K562 (cell line): Measurements from ENCODE around the gene GPR22. TPM values are rescaled to one million over a fixed set of nuclear protein-coding genes. Genes with fewer than 3 reads are reported as not detected.

Source experiments
- ATAC-seq: fragments of 200-7000 bp; cut with Tn5 transposase; 3 replicates; pipeline ENCODE4 v1.9.1; 2020; ENCODE audit warnings: moderate library complexity
- BruUV-seq: library from RNA; stranded (reverse); fragments of 400-500 nt; replicated peaks from 2 replicates; lab custom pipeline; 2021; lab: Mats Ljungman, UMichigan
- CTCF ChIA-PET: fragments of 300-600 bp; formaldehyde crosslinking; extraction: SDS; loops from one replicate; lab custom pipeline; 2021; ENCODE audit warnings: low intra/inter-chr PET ratio; lab: Yijun Ruan, JAX
- POLR2A ChIA-PET: fragments of 300-600, 350-650 bp; sonication (Branson Sonifier 250); formaldehyde crosslinking; extraction: SDS; loops from one replicate; lab custom pipeline; 2021; ENCODE audit warnings: antibody characterized with exemption, inconsistent platforms; lab: Yijun Ruan, JAX
- DNase-seq, 4 experiments: peaks; one replicate each; pipeline versions ENCODE4 v3.0.0 to v3.0.0-alpha.2; 2011 to 2018; ENCODE audit warnings: low spot score in 3 of 4, mixed read lengths in 3 of 4; ENCODE audit errors: extremely low read depth in 1 of 4
- FAIRE-seq: peaks from 2 replicates; lab custom pipeline; 2011; peaks lifted over from hg19 to GRCh38; lab: Jason Lieb, UNC
- H2AFZ ChIP-seq: 2 replicates; pipeline ENCODE4 v1.6.0; 2011; ENCODE audit warnings: low read depth, low read length, control low read depth, inconsistent platforms
- H3K27ac ChIP-seq: fragments of 200-600 bp; 3 replicates; pipeline ENCODE4 v1.8.0; 2011; ENCODE audit warnings: low read depth, mild to moderate bottlenecking, control low read depth, inconsistent platforms, low read length, moderate library complexity, mixed read lengths; ENCODE audit errors: extremely low read depth
- H3K27me3 ChIP-seq, 2 experiments: fragments of 300-600 bp in 1 of 2; 2 replicates in 1 of 2; 3 replicates in 1 of 2; pipeline versions ENCODE4 v1.6.0 to v1.8.0; 2011; ENCODE audit warnings: inconsistent platforms in 2 of 2, low read length in 2 of 2, mild to moderate bottlenecking in 1 of 2, mixed read lengths in 1 of 2, moderate library complexity in 1 of 2; ENCODE audit not compliant: control insufficient read depth in 2 of 2, insufficient read depth in 2 of 2
- H3K36me3 ChIP-seq: fragments of 300-600 bp; 3 replicates; pipeline ENCODE4 v1.8.0; 2011; ENCODE audit warnings: mild to moderate bottlenecking, low read length, inconsistent platforms; ENCODE audit not compliant: control insufficient read depth, insufficient read depth
- H3K4me1 ChIP-seq, 2 experiments: fragments of 200-600 bp in 1 of 2; replicated peaks in 1 of 2; 2 replicates in 1 of 2; 3 replicates in 1 of 2; pipeline versions ENCODE4 v1.5.1 to v1.8.0; 2011; ENCODE audit warnings: inconsistent platforms in 2 of 2, low read length in 2 of 2, mild to moderate bottlenecking in 1 of 2, mixed read lengths in 1 of 2, moderate library complexity in 1 of 2; ENCODE audit not compliant: control insufficient read depth in 2 of 2, insufficient read depth in 2 of 2
- H3K4me2 ChIP-seq: 2 replicates; pipeline ENCODE4 v1.6.1; 2011; ENCODE audit warnings: low read length, control low read depth, inconsistent platforms, mixed read lengths; ENCODE audit not compliant: insufficient read depth
- H3K4me3 ChIP-seq: fragments of 200-600 bp; sonication (generic), shearing (Covaris generic); 2 replicates; pipeline ENCODE4 v1.5.1; 2016; ENCODE audit warnings: control low read depth, inconsistent platforms
- H3K79me2 ChIP-seq: fragments of 200-600 bp; 3 replicates; pipeline ENCODE4 v1.8.0; 2011; ENCODE audit warnings: low read length, inconsistent platforms; ENCODE audit not compliant: control insufficient read depth, insufficient read depth
- H3K9ac ChIP-seq, 2 experiments: 2 replicates each; pipeline versions ENCODE4 v1.6.0 to v1.6.1; 2011; ENCODE audit warnings: low read depth in 2 of 2, low read length in 2 of 2, control low read depth in 1 of 2, inconsistent platforms in 1 of 2, mild to moderate bottlenecking in 1 of 2, mixed read lengths in 1 of 2; ENCODE audit not compliant: insufficient read depth in 1 of 2
- H3K9me1 ChIP-seq: one replicate; pipeline ENCODE4 v1.6.0; 2011; ENCODE audit warnings: inconsistent platforms, mild to moderate bottlenecking, low read length, moderate library complexity; ENCODE audit not compliant: control insufficient read depth, insufficient read depth
- H3K9me3 ChIP-seq: replicated peaks from 2 replicates; pipeline ENCODE4 v1.5.1; 2011; ENCODE audit warnings: low read depth, low read length, inconsistent platforms; ENCODE audit not compliant: control insufficient read depth, insufficient read depth
- H4K20me1 ChIP-seq: replicated peaks from 2 replicates; pipeline ENCODE4 v1.6.1; 2011; ENCODE audit warnings: low read length, inconsistent platforms, mixed read lengths; ENCODE audit not compliant: control insufficient read depth, insufficient read depth
- ARNT ChIP-seq, 2 experiments: fragments of 450-650 bp; IDR thresholded peaks; 2 replicates each; pipeline ENCODE4 v1.6.1; 2016; ENCODE audit warnings: mild to moderate bottlenecking in 1 of 2
- CEBPB ChIP-seq: fragments of 450-650 bp; IDR thresholded peaks from 2 replicates; pipeline ENCODE4 v1.6.1; 2016; ENCODE audit warnings: missing genetic modification characterization, missing compliant biosample characterization
- CREB5 ChIP-seq: fragments of 250-450 bp; sonication (Bioruptor Pico); IDR thresholded peaks from 2 replicates; pipeline ENCODE4 v1.5.0; 2020; ENCODE audit warnings: mild to moderate bottlenecking
- ELF4 ChIP-seq: fragments of 450-650 bp; formaldehyde crosslinking; IDR thresholded peaks from 2 replicates; pipeline ENCODE4 v1.4.0; 2022; ENCODE audit warnings: missing genetic modification characterization
- NR2F6 ChIP-seq: fragments of 450-650 bp; formaldehyde crosslinking; IDR thresholded peaks from 2 replicates; pipeline ENCODE4 v1.4.0; 2020; ENCODE audit warnings: mild to moderate bottlenecking
- POLR3A ChIP-seq: IDR thresholded peaks from 2 replicates; pipeline ENCODE4 v1.6.1; 2011; ENCODE audit warnings: borderline replicate concordance, mild to moderate bottlenecking, moderate library complexity; ENCODE audit not compliant: insufficient read length, insufficient read depth; ENCODE audit errors: extremely low read depth
- ZNF165 ChIP-seq: fragments of 250-450 bp; sonication (Bioruptor Pico); IDR thresholded peaks from 2 replicates; pipeline ENCODE4 v1.4.0; 2020; ENCODE audit warnings: borderline replicate concordance
- ZNF224 ChIP-seq: sonication (generic); formaldehyde crosslinking; IDR thresholded peaks from 2 replicates; pipeline ENCODE4 v1.8.0; 2022; ENCODE audit warnings: mild to moderate bottlenecking, missing genetic modification reagents
- WGBS: fragments of 100-300 bp; shearing (Covaris generic); methylation state at CpG from one replicate; pipeline ENCODE4 v1.1.6; 2016; ENCODE audit warnings: low coverage, mixed read lengths; ENCODE audit not compliant: insufficient coverage; ENCODE audit errors: missing lambda C conversion rate; 5-methylcytosine and 5-hydroxymethylcytosine counted together
- in situ Hi-C: fragments of 300-500 bp; cut with MboI; formaldehyde crosslinking; loops from 4 replicates; pipeline ENCODE4 v1.15.0; 2018; ENCODE audit warnings: inconsistent platforms, mixed read lengths
- intact Hi-C: fragments of 100-400 bp; cut with micrococcal nuclease; formaldehyde crosslinking; loops from 2 replicates; pipeline ENCODE4 v1.14.2; 2022
- polyA plus RNA-seq, 8 experiments: library from polyadenylated mRNA; depleted of rRNA in 4 of 8; stranded (reverse) in 5 of 8; unstranded in 3 of 8; fragments of >200 nt; fragmentation: Nextera tagmentation in 2 of 8; fragmentation: Illumina TruSeq in 1 of 8; extraction: Ambion mirVana in 2 of 8; extraction: Trizol in 1 of 8; gene quantifications; 2 replicates each; pipeline versions ENCODE4 v1.2.1 to v1.2.3, GENCODE V29; 2011 to 2014; ENCODE audit warnings: inconsistent platforms in 1 of 8, missing spikeins in 1 of 8
- total RNA-seq, 7 experiments: library from RNA; depleted of rRNA in 6 of 7; stranded (reverse); fragments of >200 nt in 6 of 7; fragmentation: Illumina TruSeq in 2 of 7; extraction: Trizol in 2 of 7; gene quantifications; 2 replicates each; pipeline versions ENCODE4 v1.2.1 to v1.2.3, GENCODE V29; 2011 to 2021; ENCODE audit warnings: low replicate concordance in 1 of 7
- TF ChIP-seq, protein P1 (sequence below): fragments of 200-800 bp; sonication (Bioruptor generic); IDR thresholded peaks from 2 replicates; pipeline ENCODE4 v1.6.1; 2016; ENCODE audit warnings: missing genetic modification characterization, missing compliant biosample characterization

Gene GPR22
- total and polyA plus RNA-seq, 9 of the 15 experiments (the other 6 are each of a cell fraction or from before 2014, with no cell fraction given) = 0.07 to 0.20 TPM; not detected in 7

GRCh38 chr7:107502797-107503196, 32.9 kb downstream of the GPR22 start:
- Histone ChIP-seq H3K27ac (no peak overlapping the region), H3K4me3 (no peak overlapping the region), H3K9ac (no peak overlapping the region), H3K4me2 (no peak overlapping the region), H4K20me1 (no peaks in the 10 kb centered on the region), H3K36me3 (peaks cover 6% of the 10 kb centered on the region; the same call in 1 of the 3 replicates), H3K9me3 (no peaks in the 10 kb centered on the region), H2AFZ (no peak overlapping the region), H3K4me1 (peaks cover 4 to 8% of the 10 kb centered on the region in 2 experiments; a peak in 2 of 5 replicates), H3K9me1 (no peaks in the 10 kb centered on the region), H3K79me2 (peaks cover 7% of the 10 kb centered on the region; the same call in 1 of the 3 replicates), H3K27me3 (no peaks in the 10 kb centered on the region)
- FAIRE-seq = no peak
- no peak for DNase-seq
- in situ Hi-C loops = no loop called here
- ChIA-PET POLR2A (interaction anchor here (1.5 kb wide), 1 partner anchor 310 kb away, joined by 3 read pairs; no protein-coding TSS in a partner anchor), CTCF (interaction anchor here (3.3 kb wide), 1 partner anchor 301 kb away, joined by 12 read pairs; no protein-coding TSS in a partner anchor)
- WGBS = 55% methylated on average over 2 of the region's 2 CpGs
- TF ChIP-seq NR2F6 (CRISPR knock-in tag) (no peak), POLR3A (no peak), ARNT (IDR thresholded peaks at IDR 0.05) (no peak), ELF4 (CRISPR knock-in tag) (no peak), CEBPB (tag) (no peak), ZNF224 (CRISPR knock-in tag) (no peak), ZNF165 (CRISPR knock-in tag) (no peak), CREB5 (CRISPR knock-in tag) (no peak)
- TF ChIP-seq, protein P1, sequence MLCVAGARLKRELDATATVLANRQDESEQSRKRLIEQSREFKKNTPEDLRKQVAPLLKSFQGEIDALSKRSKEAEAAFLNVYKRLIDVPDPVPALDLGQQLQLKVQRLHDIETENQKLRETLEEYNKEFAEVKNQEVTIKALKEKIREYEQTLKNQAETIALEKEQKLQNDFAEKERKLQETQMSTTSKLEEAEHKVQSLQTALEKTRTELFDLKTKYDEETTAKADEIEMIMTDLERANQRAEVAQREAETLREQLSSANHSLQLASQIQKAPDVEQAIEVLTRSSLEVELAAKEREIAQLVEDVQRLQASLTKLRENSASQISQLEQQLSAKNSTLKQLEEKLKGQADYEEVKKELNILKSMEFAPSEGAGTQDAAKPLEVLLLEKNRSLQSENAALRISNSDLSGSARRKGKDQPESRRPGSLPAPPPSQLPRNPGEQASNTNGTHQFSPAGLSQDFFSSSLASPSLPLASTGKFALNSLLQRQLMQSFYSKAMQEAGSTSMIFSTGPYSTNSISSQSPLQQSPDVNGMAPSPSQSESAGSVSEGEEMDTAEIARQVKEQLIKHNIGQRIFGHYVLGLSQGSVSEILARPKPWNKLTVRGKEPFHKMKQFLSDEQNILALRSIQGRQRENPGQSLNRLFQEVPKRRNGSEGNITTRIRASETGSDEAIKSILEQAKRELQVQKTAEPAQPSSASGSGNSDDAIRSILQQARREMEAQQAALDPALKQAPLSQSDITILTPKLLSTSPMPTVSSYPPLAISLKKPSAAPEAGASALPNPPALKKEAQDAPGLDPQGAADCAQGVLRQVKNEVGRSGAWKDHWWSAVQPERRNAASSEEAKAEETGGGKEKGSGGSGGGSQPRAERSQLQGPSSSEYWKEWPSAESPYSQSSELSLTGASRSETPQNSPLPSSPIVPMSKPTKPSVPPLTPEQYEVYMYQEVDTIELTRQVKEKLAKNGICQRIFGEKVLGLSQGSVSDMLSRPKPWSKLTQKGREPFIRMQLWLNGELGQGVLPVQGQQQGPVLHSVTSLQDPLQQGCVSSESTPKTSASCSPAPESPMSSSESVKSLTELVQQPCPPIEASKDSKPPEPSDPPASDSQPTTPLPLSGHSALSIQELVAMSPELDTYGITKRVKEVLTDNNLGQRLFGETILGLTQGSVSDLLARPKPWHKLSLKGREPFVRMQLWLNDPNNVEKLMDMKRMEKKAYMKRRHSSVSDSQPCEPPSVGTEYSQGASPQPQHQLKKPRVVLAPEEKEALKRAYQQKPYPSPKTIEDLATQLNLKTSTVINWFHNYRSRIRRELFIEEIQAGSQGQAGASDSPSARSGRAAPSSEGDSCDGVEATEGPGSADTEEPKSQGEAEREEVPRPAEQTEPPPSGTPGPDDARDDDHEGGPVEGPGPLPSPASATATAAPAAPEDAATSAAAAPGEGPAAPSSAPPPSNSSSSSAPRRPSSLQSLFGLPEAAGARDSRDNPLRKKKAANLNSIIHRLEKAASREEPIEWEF (CRISPR knock-in tag) = no peak
- no TSS peak for BruUV-seq
- intact Hi-C loops = loop anchor here (5.0 kb wide), 2 partner anchors 120 to 185 kb away; no protein-coding TSS in a partner anchor
- ATAC-seq = no peak
